ENCODE results near the gene SERPINA9.
"Not testable (repeated sequence)": the region's sequence is repeated elsewhere in the genome, so short reads cannot be mapped to it uniquely, and the experiment has no call there.

The SERPINA9 gene

GRCh38 chr14:94421316-94421715 lies 54.7 kb downstream of the SERPINA9 start:
- DNase-seq: no peak

- not testable (repeated sequence) for DNase-seq
These were observed 58.3 kb downstream of the SERPINA9 start for GRCh38 chr14:94417497-94418205.

Measured in CD4-positive, alpha-beta T cell treated with Interleukin-1 beta for 1 hour (primary cell).